Measurements from ENCODE around the gene GALC. TPM values are rescaled to one million over a fixed set of nuclear protein-coding genes. Genes with fewer than 3 reads are reported as not detected.

The GALC gene
- total RNA-seq, 1 donor from 2014 or later: 41.3 TPM

Small RNA genes within 50 kb of the gene (small RNA-seq; reads per million reads assigned to genes)
- gene RNU6-835P: not detected

Other genes with a start within 250 kb of the GALC start
- 0.47 TPM for gene GPR65, start 12.0 kb upstream of the GALC start, total RNA-seq